ENCODE data around the gene ADIPOQ.
"Not testable (repeated sequence)": the region's sequence is repeated elsewhere in the genome, so short reads cannot be mapped to it uniquely, and the experiment has no call there.

The ADIPOQ gene

DNA sequence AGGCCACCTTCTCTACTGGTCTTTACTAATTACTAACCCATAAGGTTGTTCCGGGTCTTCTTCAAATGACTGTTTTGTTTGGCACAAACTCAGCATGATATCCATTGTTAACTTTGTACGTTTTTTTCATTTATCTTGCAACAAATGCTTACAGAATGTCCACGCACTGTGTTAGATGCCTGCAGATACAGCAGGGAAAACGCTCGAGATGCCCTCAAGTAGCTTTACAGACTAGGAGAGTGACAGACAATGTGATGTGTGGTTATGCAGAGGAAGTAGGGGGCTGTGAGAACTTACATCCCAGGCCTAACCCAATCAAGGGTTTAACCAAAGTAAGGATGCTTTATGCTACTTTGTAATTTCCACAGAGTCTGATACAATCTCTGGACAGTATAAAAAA is 35.3 kb upstream of the ADIPOQ start:
- peak overlapping the region; percentile 63 for H3K4me3 ChIP-seq (ENCODE audit: low read depth, low read length)

DNA sequence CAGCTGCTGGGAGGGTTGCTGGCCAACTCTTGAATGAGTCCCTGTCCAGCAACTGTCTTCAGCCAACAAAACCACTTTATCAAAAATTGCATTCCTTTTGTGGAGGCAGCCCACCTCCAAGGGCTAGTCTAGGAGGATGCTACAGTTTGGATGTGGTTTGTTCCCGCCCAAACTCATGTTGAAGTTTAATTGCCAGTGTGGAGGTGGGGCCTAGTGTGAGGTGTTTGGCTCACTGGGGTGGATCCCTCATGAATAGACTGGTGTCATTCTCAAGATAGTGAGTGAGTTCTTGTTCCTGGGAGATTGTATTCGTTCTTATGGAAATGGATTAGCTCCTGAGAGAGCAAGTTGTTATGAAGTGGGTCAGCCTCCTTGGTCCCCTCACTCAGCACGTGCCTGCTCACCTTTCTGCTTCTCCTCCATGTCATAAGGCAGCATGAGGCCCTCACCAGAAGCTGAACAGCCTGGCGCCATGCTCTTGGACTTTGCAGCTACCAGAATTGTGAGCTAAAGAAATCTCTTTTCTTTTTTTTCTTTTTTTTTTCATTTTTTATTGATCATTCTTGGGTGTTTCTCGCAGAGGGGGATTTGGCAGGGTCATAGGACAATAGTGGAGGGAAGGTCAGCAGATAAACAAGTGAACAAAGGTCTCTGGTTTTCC is 32.0 kb upstream of the ADIPOQ start:
- in situ Hi-C loops (cut with HindIII; ENCODE audit: low sequenced_read_pairs), result no loop called here
- TF ChIP-seq, protein P1, sequence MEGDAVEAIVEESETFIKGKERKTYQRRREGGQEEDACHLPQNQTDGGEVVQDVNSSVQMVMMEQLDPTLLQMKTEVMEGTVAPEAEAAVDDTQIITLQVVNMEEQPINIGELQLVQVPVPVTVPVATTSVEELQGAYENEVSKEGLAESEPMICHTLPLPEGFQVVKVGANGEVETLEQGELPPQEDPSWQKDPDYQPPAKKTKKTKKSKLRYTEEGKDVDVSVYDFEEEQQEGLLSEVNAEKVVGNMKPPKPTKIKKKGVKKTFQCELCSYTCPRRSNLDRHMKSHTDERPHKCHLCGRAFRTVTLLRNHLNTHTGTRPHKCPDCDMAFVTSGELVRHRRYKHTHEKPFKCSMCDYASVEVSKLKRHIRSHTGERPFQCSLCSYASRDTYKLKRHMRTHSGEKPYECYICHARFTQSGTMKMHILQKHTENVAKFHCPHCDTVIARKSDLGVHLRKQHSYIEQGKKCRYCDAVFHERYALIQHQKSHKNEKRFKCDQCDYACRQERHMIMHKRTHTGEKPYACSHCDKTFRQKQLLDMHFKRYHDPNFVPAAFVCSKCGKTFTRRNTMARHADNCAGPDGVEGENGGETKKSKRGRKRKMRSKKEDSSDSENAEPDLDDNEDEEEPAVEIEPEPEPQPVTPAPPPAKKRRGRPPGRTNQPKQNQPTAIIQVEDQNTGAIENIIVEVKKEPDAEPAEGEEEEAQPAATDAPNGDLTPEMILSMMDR (IDR thresholded peaks at IDR 0.05; ENCODE audit: low read depth, low read length, missing control alignments), result no peak
- no peak overlapping the region for H3K4me3 ChIP-seq (ENCODE audit: low read depth, low read length)
- DNase-seq (ENCODE audit: low read depth), result no peak

More for the DNA sequence above, 35.3 kb upstream of the ADIPOQ start:
- DNase-seq (ENCODE audit: low read depth), result no peak
- TF ChIP-seq, protein P1 (IDR thresholded peaks at IDR 0.05; ENCODE audit: low read depth, low read length, missing control alignments), result no peak
- in situ Hi-C loops (cut with HindIII; ENCODE audit: low sequenced_read_pairs), result no loop called here

DNA sequence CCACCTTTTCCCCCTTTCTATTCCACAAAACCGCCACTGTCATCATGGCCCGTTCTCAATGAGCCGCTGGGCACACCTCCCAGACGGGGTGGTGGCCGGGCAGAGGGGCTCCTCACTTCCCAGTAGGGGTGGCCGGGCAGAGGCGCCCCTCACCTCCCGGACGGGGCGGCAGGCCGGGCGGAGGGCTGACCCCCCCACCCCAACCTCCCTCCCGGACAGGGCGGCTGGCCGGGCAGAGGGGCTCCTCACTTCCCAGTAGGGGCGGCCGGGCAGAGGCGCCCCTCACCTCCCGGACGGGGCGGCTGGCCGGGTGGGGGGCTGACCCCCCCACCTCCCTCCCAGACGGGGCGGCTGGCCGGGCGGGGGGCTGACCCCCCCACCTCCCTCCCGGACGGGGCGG is 31.2 kb upstream of the ADIPOQ start:
- DNase-seq (ENCODE audit: low read depth), result not testable (repeated sequence)

DNA sequence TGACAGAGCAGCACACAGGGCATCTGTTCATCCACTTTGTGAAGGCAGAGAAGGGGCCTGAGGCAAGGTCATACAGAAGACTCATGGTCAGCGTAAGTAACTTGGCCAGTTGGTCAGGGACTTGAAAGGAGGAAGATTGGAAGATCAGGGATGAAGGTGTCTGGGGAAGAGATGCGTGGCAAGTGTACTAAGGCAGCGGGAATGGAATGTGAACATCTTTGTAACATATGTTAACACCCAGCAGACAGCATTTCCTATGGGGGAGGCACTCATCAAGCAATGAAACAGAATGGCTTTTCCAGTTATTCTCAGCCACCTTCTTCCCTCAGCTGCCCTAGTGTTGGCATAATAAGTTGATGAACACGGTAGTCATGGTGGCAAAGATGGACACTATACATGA is 28.4 kb upstream of the ADIPOQ start:
- TF ChIP-seq, protein P1 (IDR thresholded peaks at IDR 0.05; ENCODE audit: low read depth, low read length, missing control alignments), result no peak
- no peak overlapping the region for H3K4me3 ChIP-seq (ENCODE audit: low read depth, low read length)
- in situ Hi-C loops (cut with HindIII; ENCODE audit: low sequenced_read_pairs), result no loop called here
- DNase-seq (ENCODE audit: low read depth), result no peak

More for the DNA sequence above, 31.2 kb upstream of the ADIPOQ start:
- H3K4me3 ChIP-seq (ENCODE audit: low read depth, low read length); in situ Hi-C loops (cut with HindIII; ENCODE audit: low sequenced_read_pairs): not testable (repeated sequence)

DNA sequence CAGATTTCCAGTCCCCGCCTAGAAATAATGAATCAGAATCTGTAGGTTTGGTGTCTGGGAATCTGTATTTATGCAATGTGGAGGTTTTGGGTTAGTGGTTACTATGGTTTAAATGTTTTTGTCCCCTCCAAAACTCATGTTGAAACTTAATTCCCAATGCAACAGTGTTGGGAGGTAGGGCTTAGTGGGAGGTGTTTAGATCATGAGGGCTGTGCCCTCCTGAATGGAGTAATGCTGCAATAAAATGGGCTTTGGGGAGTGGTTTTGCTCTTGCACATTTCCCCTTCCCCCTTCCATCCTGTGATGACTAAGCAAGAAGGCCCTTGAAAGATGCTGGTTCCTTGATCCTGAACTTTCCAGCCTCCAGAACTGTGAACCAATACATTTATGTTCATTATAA is 27.1 kb upstream of the ADIPOQ start:
- no peak for DNase-seq (ENCODE audit: low read depth)
- in situ Hi-C loops (cut with HindIII; ENCODE audit: low sequenced_read_pairs), result no loop called here
- TF ChIP-seq, protein P1 (IDR thresholded peaks at IDR 0.05; ENCODE audit: low read depth, low read length, missing control alignments), result no peak
- no peak overlapping the region for H3K4me3 ChIP-seq (ENCODE audit: low read depth, low read length)

DNA sequence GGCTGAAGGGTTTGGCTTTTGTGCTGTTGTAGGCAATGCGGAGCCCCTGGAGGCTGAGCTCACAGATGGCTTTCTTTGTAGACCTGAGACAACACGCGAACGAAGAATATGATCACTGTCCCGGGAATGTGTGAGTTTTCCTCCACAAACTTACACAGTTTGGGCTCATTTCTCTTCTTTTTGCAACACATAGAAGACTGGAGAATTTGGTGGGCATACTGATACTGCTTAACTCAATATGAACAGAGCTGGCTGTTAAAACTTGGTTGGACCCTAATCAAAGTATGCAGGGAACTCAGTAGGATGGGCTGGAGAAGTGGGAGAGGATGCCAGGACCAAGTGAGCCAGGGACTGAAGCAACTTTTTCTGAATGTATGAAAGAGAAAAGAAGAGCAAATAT is 24.0 kb upstream of the ADIPOQ start:
- no peak overlapping the region for H3K4me3 ChIP-seq (ENCODE audit: low read depth, low read length)
- TF ChIP-seq, protein P1 (IDR thresholded peaks at IDR 0.05; ENCODE audit: low read depth, low read length, missing control alignments), result no peak
- no peak for DNase-seq (ENCODE audit: low read depth)
- in situ Hi-C loops (cut with HindIII; ENCODE audit: low sequenced_read_pairs), result no loop called here

DNA sequence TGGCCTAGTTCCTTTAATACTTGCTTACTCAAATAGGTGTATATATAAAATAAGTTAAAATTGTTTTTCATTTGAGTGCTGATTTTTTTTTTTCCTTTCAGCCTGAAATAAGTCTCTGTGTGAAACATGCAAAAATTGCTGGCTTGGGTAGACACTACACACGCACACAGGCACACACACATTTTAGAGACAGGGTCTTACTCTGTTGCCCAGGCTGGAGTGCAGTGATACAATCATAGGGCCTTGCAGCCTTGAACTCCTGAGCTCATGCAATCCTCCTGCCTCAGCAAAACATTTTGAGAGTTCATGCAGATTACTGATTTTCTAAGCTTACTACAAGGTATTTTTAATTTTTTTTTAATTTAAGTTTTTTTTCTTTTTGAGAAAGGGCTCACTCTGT is 23.6 kb upstream of the ADIPOQ start:
- TF ChIP-seq, protein P1 (IDR thresholded peaks at IDR 0.05; ENCODE audit: low read depth, low read length, missing control alignments), result no peak
- H3K4me3 ChIP-seq (ENCODE audit: low read depth, low read length), result no peak overlapping the region
- in situ Hi-C loops (cut with HindIII; ENCODE audit: low sequenced_read_pairs), result no loop called here
- no peak for DNase-seq (ENCODE audit: low read depth)
